Trophoblast cell (in vitro differentiated cells and primary cell): Measurements from ENCODE around the gene GRIN2A.

Source experiments
- DNase-seq, 2 donors: peaks; one replicate each; pipeline ENCODE4 v3.0.0-alpha.2; 2016
- H2AFZ ChIP-seq: 2 replicates; pipeline ENCODE4 v1.6.1; 2013; ENCODE audit warnings: low read length, moderate library complexity, mild to moderate bottlenecking; ENCODE audit not compliant: insufficient read depth, poor library complexity
- H2AK5ac ChIP-seq: 2 replicates; pipeline ENCODE4 v1.6.1; 2013; ENCODE audit warnings: mild to moderate bottlenecking, low read length
- H2BK120ac ChIP-seq: 2 replicates; pipeline ENCODE4 v1.6.1; 2013; ENCODE audit warnings: low read length, mild to moderate bottlenecking, moderate library complexity; ENCODE audit not compliant: insufficient read depth, poor library complexity
- H2BK12ac ChIP-seq: 2 replicates; pipeline ENCODE4 v1.6.1; 2013; ENCODE audit warnings: mild to moderate bottlenecking, low read length, moderate library complexity
- H2BK5ac ChIP-seq: 2 replicates; pipeline ENCODE4 v1.6.1; 2013; ENCODE audit warnings: low read length, low read depth, moderate library complexity, mild to moderate bottlenecking; ENCODE audit not compliant: poor library complexity
- H3K14ac ChIP-seq: 2 replicates; pipeline ENCODE4 v1.6.1; 2013; ENCODE audit warnings: mild to moderate bottlenecking, low read length
- H3K18ac ChIP-seq: 2 replicates; pipeline ENCODE4 v1.6.1; 2013; ENCODE audit warnings: mild to moderate bottlenecking, low read length
- H3K23ac ChIP-seq: 2 replicates; pipeline ENCODE4 v1.6.1; 2013; ENCODE audit warnings: low read length
- H3K27ac ChIP-seq: 2 replicates; pipeline ENCODE4 v1.5.1; 2013; ENCODE audit warnings: low read depth, mild to moderate bottlenecking, inconsistent platforms, low read length, moderate library complexity
- H3K27me3 ChIP-seq: 2 replicates; pipeline ENCODE4 v1.6.1; 2013; ENCODE audit warnings: inconsistent platforms, mild to moderate bottlenecking, low read length, moderate library complexity; ENCODE audit not compliant: insufficient read depth
- H3K36me3 ChIP-seq, 2 experiments: 1 replicate in 1 of 2; 2 replicates in 1 of 2; pipeline ENCODE4 v1.6.1; 2013; ENCODE audit warnings: low read length in 2 of 2, mild to moderate bottlenecking in 2 of 2, moderate library complexity in 1 of 2; ENCODE audit not compliant: insufficient read depth in 2 of 2, control insufficient read depth in 1 of 2
- H3K4ac ChIP-seq: 2 replicates; pipeline ENCODE4 v1.6.1; 2013; ENCODE audit warnings: low read depth, mild to moderate bottlenecking, low read length, moderate library complexity
- H3K4me1 ChIP-seq, 2 experiments: 1 replicate in 1 of 2; 2 replicates in 1 of 2; pipeline ENCODE4 v1.6.1; 2013; ENCODE audit warnings: low read length in 2 of 2, mild to moderate bottlenecking in 2 of 2, moderate library complexity in 1 of 2; ENCODE audit not compliant: insufficient read depth in 2 of 2, control insufficient read depth in 1 of 2
- H3K4me2 ChIP-seq: 2 replicates; pipeline ENCODE4 v1.6.1; 2013; ENCODE audit warnings: inconsistent platforms, mild to moderate bottlenecking, low read length, moderate library complexity
- H3K4me3 ChIP-seq: 2 replicates; pipeline ENCODE4 v1.5.1; 2013; ENCODE audit warnings: mild to moderate bottlenecking, low read depth, low read length, inconsistent platforms
- H3K79me1 ChIP-seq: one replicate; pipeline ENCODE4 v1.6.1; 2013; ENCODE audit warnings: low read length
- H3K79me2 ChIP-seq: 2 replicates; pipeline ENCODE4 v1.6.1; 2013; ENCODE audit warnings: low read length, mild to moderate bottlenecking; ENCODE audit not compliant: control insufficient read depth, insufficient read depth, poor library complexity
- H3K9ac ChIP-seq: 2 replicates; pipeline ENCODE4 v1.6.1; 2013; ENCODE audit warnings: mild to moderate bottlenecking, low read length
- H3K9me3 ChIP-seq: 2 replicates; pipeline ENCODE4 v1.6.1; 2013; ENCODE audit warnings: low read depth, mild to moderate bottlenecking, control low read depth, inconsistent platforms, low read length; ENCODE audit not compliant: insufficient read depth
- H4K12ac ChIP-seq: 2 replicates; pipeline ENCODE4 v1.6.1; 2013; ENCODE audit warnings: low read depth, mild to moderate bottlenecking, low read length, moderate library complexity
- H4K8ac ChIP-seq: 2 replicates; pipeline ENCODE4 v1.6.1; 2013; ENCODE audit warnings: low read depth, mild to moderate bottlenecking, low read length, moderate library complexity
- H4K91ac ChIP-seq: one replicate; pipeline ENCODE4 v1.6.1; 2013; ENCODE audit warnings: low read depth, mild to moderate bottlenecking, low read length, moderate library complexity
- WGBS: extraction: QIAGEN DNeasy Blood & Tissue Kit; methylation state at CpG from one replicate; pipeline ENCODE4 v1.1.7; 2013; ENCODE audit warnings: missing lambda C conversion rate; ENCODE audit not compliant: insufficient read length, insufficient coverage; ENCODE audit errors: extremely low coverage; 5-methylcytosine and 5-hydroxymethylcytosine counted together

GRIN2A gene

DNA sequence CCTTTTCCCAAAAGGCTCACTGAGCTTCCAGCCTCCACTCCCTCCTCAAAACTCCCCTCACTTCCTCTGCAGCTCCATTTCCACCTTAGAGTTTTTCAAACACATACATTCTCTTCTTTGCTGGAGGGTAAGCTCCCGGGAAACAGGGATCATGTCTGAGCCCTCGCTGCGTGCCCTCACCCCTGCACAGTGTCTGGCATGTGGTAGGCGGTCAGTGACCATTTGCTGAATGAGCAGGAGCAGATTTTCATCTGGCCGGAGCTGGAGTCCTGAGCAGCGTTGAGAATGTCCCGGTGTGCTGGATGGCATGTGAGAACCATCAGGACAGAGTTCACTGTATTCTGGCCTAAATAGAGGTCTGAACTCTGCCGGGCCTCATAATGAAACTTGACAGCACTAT, 274.5 kb downstream of the GRIN2A start:
- no peak overlapping the region for H2AK5ac ChIP-seq
- H2BK5ac ChIP-seq: no peak overlapping the region
- no peaks in the 10 kb centered on the region for H3K36me3 ChIP-seq
- H3K23ac ChIP-seq: no peak overlapping the region
- no peaks in the 10 kb centered on the region for H3K79me1 ChIP-seq
- H3K4me1 ChIP-seq: no peaks in the 10 kb centered on the region
- no peak overlapping the region for H2BK12ac ChIP-seq
- no peaks in the 10 kb centered on the region for H3K79me2 ChIP-seq
- no peak overlapping the region for H3K4me3 ChIP-seq
- no peak overlapping the region for H2BK120ac ChIP-seq
- no peaks in the 10 kb centered on the region for H3K27me3 ChIP-seq
- no peak overlapping the region for H3K14ac ChIP-seq
- no peaks in the 10 kb centered on the region for H3K9me3 ChIP-seq
- no peak overlapping the region for H4K8ac ChIP-seq
- H3K4me2 ChIP-seq: no peak overlapping the region
- WGBS: no CpG with 5 or more reads among the region's 8 CpGs
- H4K91ac ChIP-seq: no peak overlapping the region
- no peak overlapping the region for H3K9ac ChIP-seq
- H3K27ac ChIP-seq: no peak overlapping the region
- no peak overlapping the region for H2AFZ ChIP-seq
- H4K12ac ChIP-seq: no peak overlapping the region
- no peak overlapping the region for H3K18ac ChIP-seq
- DNase-seq: no peak
- H3K4ac ChIP-seq: no peak overlapping the region

DNA sequence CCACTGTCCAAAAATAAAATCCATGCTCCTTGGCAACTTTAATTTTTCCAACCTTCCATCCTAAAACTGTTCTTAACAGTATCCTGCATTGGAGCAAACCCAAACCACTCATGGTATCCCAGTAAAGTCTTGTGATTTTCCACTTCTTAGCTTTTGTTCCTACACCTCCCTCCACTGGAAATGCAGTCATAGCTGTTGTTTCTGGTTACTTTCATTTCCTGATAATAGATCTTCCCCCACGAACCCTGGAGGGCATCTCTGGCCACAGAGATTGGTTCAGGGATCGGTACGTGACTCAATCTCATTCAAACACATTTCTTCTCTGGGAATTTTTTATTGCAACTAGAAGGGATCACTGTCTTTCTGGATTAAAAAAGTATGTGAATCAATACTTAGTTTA, 276.0 kb downstream of the GRIN2A start:
- Histone ChIP-seq H2BK12ac (no peak overlapping the region), H3K79me1 (no peaks in the 10 kb centered on the region), H3K4me3 (no peak overlapping the region), H3K9ac (no peak overlapping the region), H4K8ac (no peak overlapping the region), H3K27me3 (no peaks in the 10 kb centered on the region), H3K9me3 (no peaks in the 10 kb centered on the region), H4K12ac (no peak overlapping the region), H3K4me2 (no peak overlapping the region), H3K23ac (no peak overlapping the region), H3K36me3 (no peaks in the 10 kb centered on the region), H2BK120ac (no peak overlapping the region), H3K4ac (no peak overlapping the region), H3K27ac (no peak overlapping the region), H3K18ac (no peak overlapping the region), H2AK5ac (no peak overlapping the region), H3K79me2 (no peaks in the 10 kb centered on the region), H3K4me1 (no peaks in the 10 kb centered on the region), H2BK5ac (no peak overlapping the region), H3K14ac (no peak overlapping the region), H2AFZ (no peak overlapping the region), H4K91ac (no peak overlapping the region)
- no CpG with 5 or more reads among the region's 3 CpGs for WGBS
- no peak for DNase-seq

- Histone ChIP-seq H2AFZ (no peak overlapping the region), H3K9me3 (no peaks in the 10 kb centered on the region), H2BK12ac (no peak overlapping the region), H3K4me2 (no peak overlapping the region), H4K8ac (no peak overlapping the region), H3K79me1 (no peaks in the 10 kb centered on the region), H2BK120ac (no peak overlapping the region), H2AK5ac (no peak overlapping the region), H3K4me1 (no peaks in the 10 kb centered on the region), H3K14ac (no peak overlapping the region), H4K12ac (no peak overlapping the region), H4K91ac (no peak overlapping the region), H3K4me3 (no peak overlapping the region), H3K23ac (no peak overlapping the region), H3K18ac (no peak overlapping the region), H3K4ac (no peak overlapping the region), H3K9ac (no peak overlapping the region), H3K36me3 (no peaks in the 10 kb centered on the region), H3K27ac (no peak overlapping the region), H3K27me3 (no peaks in the 10 kb centered on the region), H2BK5ac (no peak overlapping the region), H3K79me2 (no peaks in the 10 kb centered on the region)
- no CpG with 5 or more reads among the region's 2 CpGs for WGBS
- DNase-seq: no peak
Observed at GRCh38 chr16:9904526-9904925, 277.7 kb downstream of the GRIN2A start.

DNA sequence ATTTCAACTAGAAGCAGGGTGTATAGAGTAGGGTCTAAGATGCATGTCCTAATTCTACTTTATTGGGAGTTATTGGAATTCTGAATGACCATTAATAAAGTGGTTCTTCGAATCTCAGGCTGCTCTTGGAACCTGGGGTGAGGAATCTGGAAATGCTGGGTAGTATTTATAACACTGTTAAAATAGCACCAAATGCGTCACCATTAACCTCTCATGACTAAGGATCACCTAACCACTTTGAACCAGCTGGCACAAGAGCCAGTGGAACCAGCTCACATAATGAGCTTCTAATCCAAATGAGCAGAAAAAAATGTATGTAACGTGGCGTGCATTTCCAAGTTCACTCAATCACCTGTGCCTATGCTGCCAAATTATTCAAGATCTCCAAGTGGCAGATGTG, 281.7 kb downstream of the GRIN2A start:
- Histone ChIP-seq H3K18ac (no peak overlapping the region), H4K12ac (no peak overlapping the region), H3K9ac (no peak overlapping the region), H3K27ac (no peak overlapping the region), H3K4me1 (no peaks in the 10 kb centered on the region), H4K91ac (no peak overlapping the region), H2BK5ac (no peak overlapping the region), H2AK5ac (no peak overlapping the region), H3K4me2 (no peak overlapping the region), H3K14ac (no peak overlapping the region), H4K8ac (no peak overlapping the region), H3K4me3 (no peak overlapping the region), H3K23ac (no peak overlapping the region), H3K27me3 (no peaks in the 10 kb centered on the region), H3K79me2 (no peaks in the 10 kb centered on the region), H3K9me3 (no peaks in the 10 kb centered on the region), H2BK120ac (no peak overlapping the region), H3K36me3 (no peaks in the 10 kb centered on the region), H3K79me1 (no peaks in the 10 kb centered on the region), H2AFZ (no peak overlapping the region), H3K4ac (no peak overlapping the region), H2BK12ac (no peak overlapping the region)
- DNase-seq: no peak
- WGBS: no CpG with 5 or more reads among the region's 4 CpGs
